ENCODE data around the gene COL25A1.

DNA sequence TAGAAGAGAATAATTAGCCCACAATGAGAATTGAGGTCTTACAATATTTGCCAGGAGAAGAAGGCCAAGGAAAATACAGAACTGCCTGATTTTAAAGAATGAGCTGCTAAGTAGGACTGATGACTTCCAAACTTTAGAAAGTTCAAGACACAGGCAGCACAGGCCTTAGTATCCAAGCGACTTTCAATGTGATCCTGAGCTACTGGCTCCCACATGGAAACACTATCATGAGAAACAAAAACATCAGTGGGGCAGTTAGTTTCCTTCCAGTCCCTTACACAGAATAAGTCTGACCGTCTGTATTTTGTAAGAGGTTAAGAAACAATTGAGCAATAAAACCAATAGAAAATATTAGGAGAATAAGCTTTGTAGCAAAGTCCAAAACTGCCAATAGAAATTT lies 251.4 kb downstream of the COL25A1 start:
- no peak for TF ChIP-seq POLR2A (IDR thresholded peaks at IDR 0.05)
- TF ChIP-seq, protein P1, sequence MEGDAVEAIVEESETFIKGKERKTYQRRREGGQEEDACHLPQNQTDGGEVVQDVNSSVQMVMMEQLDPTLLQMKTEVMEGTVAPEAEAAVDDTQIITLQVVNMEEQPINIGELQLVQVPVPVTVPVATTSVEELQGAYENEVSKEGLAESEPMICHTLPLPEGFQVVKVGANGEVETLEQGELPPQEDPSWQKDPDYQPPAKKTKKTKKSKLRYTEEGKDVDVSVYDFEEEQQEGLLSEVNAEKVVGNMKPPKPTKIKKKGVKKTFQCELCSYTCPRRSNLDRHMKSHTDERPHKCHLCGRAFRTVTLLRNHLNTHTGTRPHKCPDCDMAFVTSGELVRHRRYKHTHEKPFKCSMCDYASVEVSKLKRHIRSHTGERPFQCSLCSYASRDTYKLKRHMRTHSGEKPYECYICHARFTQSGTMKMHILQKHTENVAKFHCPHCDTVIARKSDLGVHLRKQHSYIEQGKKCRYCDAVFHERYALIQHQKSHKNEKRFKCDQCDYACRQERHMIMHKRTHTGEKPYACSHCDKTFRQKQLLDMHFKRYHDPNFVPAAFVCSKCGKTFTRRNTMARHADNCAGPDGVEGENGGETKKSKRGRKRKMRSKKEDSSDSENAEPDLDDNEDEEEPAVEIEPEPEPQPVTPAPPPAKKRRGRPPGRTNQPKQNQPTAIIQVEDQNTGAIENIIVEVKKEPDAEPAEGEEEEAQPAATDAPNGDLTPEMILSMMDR (IDR thresholded peaks at IDR 0.05): no peak
